ENCODE results near the gene PLEKHG4.

The PLEKHG4 gene

GRCh38 chr16:67265834-67266233 is 13.5 kb upstream of the PLEKHG4 start:
- no peak for ATAC-seq
- DNase-seq: no peak

- ATAC-seq: no peak
- no peak for DNase-seq
These were observed 11.2 kb upstream of the PLEKHG4 start for GRCh38 chr16:67268136-67268579.

GRCh38 chr16:67269766-67270165 is 9.6 kb upstream of the PLEKHG4 start:
- DNase-seq (no peak), ATAC-seq (no peak)

- DNase-seq: no peak
These were observed 8.4 kb upstream of the PLEKHG4 start for GRCh38 chr16:67270931-67271338.

DNA sequence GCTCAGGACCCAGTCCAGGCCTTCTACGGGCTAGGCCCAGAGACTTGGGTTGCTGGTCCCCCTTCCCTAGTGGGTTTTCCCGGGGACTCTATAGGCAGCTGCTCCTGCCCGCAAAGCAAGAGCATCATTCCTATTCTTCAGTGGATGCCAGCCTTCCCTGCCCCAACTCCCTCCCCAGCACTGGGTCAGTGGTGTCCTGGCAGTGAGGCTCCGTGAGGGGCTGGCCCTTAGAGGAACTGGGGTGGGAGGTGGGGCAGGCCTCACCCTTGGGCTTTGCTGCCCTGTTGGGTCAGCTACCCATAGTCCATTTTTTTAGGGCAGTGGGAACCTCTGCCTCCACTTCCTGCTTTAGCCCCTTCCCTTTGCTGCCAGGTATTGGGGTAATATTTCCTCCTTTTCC is 7.9 kb upstream of the PLEKHG4 start:
- no peak for DNase-seq
- ATAC-seq: no peak

More at GRCh38 chr16:67270931-67271338, 8.4 kb upstream of the PLEKHG4 start:
- no peak for ATAC-seq

- DNase-seq: no peak
- no peak for ATAC-seq
These were observed 4.0 kb upstream of the PLEKHG4 start for GRCh38 chr16:67275321-67275720.

DNA sequence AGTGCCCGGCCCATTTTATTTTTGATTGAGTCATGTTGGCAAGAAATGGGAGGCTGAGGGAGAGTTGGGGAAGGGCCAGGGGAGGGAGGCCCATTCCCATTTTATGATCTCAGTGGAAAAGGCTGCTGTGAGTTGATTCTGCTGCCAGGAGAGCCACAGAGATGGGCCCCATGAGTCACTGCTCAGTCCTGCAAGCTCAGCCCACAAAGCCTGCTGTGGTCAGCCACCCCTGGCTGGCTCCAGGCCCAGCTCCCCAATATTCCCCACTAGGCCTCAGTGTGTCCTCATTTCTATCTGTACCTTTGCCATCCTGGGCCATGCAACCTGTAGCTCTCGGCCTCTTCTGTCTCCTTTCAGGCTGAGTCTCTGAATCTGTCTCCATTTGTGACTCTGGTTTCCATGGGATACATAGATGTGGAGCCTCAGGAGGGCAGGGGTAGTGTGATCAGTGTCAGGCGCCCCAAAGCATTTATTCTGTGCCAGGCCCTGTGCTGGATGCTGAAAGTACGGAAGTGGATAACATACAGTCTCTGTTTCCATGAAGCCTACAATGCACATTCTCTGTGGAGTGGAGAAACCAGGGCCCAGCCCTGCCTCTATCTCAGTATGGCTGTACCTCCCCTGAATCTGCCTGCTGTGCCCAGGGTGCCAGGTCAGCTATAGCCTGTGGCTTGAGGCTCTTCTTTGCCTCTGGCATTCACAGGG is 1.9 kb upstream of the PLEKHG4 start:
- DNase-seq: peak; percentile 59
- peak; percentile 45 for ATAC-seq

DNA sequence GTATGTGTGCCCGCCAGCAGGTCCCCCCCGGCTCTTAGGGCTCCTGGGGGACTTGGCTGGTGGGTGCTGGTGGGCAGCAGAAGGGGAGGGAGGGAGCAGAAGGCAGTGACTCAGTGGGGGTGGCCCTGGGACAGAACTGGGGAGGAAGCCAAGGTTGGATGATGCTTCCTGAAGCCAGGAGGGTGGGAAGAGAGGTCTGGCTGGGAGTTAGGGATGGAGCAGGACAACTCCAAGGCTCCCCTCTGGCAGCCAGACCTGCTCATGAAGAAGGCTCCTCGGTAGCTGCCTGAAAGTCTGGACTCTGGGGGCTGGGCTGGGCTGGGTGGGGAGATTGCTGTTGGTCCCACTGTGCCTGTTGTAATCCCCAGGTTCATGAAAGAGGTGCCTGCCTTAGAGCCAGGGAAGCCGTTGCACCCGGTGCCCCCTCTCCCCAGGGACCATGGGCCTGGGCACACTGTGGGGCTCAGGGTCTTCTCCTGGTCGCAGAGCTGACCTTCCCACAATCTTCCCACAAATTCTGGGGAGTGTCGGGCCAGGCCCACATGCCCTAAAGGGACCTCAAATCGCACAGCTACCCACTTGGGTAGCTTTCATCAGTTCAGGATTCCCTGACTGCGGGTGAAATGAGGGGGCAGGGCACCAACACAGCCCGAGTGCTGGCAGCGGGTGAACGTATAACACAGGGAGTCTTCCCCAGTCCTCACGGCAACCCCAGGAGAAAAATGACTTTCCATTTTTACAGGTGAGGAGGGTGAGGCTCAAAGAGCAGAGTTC is 1.1 kb upstream of the PLEKHG4 start:
- DNase-seq (peak; percentile 24), ATAC-seq (peak; percentile 0)

DNA sequence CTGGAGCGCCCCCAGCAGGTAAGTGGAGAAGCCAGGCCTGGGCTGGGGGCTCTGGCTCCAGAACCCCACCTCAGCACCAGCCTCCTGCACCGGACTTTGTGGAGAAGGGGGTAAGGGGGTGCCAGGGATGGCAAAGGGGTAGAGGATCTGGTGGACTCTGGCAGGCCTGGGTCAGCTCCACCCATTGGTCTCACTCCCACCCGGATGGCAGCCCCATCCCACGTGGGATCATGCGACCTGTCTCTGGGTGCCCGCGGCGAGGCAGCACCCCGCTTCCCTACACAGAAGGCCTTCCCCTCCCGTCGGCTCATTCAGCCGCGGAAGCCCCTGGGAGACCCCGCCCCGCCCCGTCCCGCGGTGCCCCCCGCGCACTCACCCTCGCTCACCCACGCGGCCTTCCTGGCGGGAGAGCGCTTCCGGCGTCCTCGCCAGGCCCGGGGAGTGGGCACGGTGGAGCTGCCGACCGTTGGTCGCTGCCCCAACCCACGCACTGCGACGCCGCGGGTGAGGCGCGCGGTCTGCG is 498 bp upstream of the PLEKHG4 start:
- ATAC-seq: peak; percentile 60
- DNase-seq: no peak

DNA sequence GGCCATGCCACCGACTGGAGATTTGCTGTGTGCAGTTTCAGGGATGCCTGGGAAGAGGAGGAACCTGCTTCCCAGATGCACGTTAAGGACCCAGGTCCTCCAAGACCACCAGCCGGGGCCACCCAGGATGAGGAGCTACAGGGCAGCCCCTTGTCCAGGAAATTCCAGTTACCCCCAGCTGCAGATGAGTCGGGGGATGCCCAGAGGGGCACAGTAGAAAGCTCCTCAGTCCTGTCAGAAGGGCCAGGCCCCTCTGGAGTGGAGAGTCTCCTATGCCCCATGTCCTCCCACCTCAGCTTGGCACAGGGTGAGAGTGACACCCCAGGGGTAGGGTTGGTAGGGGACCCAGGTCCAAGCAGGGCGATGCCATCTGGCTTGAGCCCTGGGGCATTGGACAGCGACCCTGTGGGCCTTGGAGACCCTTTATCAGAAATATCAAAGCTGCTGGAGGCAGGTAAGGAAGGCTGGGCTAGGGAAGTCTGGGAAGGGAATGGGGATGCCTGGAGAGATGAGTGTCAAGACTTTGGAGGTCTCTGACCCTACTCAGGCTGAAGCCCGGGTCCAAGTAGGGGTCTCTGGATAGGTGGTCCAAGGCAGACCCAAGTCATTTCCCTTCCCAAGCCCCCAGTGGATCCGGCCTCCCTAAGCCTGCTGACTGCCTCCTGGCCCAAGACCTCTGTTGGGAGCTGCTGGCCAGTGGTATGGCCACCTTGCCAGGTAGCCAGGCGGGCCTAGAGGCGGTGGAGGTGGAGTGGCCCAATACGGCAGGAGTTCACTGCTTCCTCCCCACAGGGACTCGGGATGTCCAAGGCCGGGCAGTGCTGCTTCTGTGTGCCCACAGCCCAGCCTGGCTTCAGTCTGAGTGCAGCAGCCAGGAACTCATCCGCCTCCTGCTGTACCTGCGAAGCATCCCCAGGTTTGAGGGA is 1.0 kb downstream of the PLEKHG4 start:
- DNase-seq (no peak), ATAC-seq (no peak)

GRCh38 chr16:67281536-67282446 is 2.5 kb downstream of the PLEKHG4 start:
- DNase-seq: no peak
- no peak for ATAC-seq

DNA sequence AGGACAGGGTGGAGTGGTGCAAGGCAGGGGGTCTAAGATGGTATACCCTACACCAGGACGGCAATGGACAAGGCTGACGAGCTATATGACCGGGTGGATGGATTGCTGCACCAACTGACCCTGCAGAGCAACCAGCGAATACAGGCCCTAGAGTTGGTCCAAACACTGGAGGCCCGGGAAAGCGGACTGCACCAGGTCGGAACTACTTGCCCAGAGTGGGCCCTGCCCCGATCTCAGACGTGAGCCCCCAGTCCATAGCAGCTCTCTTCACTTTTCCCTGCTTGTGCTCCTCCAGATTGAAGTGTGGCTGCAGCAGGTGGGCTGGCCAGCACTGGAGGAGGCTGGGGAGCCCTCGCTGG is 3.1 kb downstream of the PLEKHG4 start:
- ATAC-seq: no peak
- no peak for DNase-seq

GRCh38 chr16:67283039-67283825 is 3.9 kb downstream of the PLEKHG4 start:
- no peak for ATAC-seq
- no peak for DNase-seq

GRCh38 chr16:67283826-67284555 is 4.7 kb downstream of the PLEKHG4 start:
- no peak for ATAC-seq
- DNase-seq: no peak

DNA sequence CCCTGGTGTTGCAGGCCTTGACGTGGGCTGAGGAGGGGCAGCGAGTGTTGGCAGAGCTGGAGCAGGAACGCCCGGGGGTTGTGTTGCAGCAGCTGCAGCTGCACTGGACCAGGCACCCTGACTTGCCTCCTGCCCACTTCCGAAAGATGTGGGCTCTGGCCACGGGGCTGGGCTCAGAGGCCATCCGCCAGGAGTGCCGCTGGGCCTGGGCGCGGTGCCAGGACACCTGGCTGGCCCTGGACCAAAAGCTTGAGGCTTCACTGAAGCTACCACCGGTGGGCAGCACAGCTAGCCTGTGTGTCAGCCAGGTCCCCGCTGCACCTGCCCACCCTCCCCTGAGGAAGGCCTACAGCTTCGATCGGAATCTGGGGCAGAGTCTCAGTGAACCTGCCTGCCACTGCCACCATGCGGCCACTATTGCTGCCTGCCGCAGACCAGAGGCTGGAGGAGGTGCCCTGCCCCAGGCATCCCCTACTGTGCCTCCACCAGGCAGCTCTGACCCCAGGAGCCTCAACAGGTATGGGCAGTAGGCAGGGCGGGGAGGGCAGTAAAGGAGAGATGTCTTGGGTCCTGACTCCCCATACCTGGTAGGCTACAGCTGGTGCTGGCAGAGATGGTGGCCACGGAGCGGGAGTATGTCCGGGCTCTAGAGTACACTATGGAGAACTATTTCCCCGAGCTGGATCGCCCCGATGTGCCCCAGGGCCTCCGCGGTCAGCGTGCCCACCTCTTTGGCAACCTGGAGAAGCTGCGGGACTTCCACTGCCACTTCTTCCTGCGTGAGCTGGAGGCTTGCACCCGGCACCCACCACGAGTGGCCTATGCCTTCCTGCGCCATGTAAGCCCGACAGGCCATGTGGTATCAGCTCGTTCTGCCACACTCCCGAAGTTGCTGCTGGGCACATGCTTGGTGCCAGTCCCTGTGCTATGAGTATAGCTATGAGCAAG is 5.6 kb downstream of the PLEKHG4 start:
- no peak for ATAC-seq
- DNase-seq: no peak

DNA sequence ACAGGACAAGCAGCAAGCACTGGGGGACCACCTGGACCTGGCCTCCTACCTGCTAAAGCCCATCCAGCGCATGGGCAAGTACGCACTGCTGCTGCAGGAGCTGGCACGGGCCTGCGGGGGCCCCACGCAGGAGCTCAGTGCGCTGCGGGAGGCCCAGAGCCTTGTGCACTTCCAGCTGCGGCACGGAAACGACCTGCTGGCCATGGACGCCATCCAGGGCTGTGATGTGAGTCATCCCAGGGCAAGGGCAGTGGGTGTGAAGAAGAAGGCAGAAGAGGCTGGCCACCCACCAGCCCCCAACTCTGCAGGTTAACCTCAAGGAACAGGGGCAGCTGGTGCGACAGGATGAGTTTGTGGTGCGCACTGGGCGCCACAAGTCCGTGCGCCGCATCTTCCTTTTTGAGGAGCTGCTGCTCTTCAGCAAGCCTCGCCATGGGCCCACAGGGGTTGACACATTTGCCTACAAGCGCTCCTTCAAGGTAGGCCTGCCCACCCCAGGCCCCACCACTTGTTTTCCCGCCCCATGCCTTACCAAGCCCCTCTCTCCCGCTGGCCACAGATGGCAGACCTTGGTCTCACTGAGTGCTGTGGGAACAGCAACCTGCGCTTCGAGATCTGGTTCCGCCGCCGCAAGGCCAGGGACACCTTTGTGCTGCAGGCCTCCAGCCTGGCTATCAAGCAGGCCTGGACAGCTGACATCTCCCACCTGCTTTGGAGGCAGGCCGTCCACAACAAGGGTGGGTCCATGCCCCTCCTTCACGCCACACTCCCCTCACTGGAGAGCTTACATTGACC is 7.3 kb downstream of the PLEKHG4 start:
- no peak for DNase-seq
- no peak for ATAC-seq

- DNase-seq: no peak
- ATAC-seq: no peak
These were observed 8.6 kb downstream of the PLEKHG4 start for GRCh38 chr16:67287960-67288359.

GRCh38 chr16:67291461-67291860 is 12.1 kb downstream of the PLEKHG4 start:
- no peak for DNase-seq
- no peak for ATAC-seq

Measured in stimulated activated naive CD8-positive, alpha-beta T cell treated with anti-CD3 and anti-CD28 coated beads, Interleukin-15, Interleukin-2, amounts not matched to agents 100 U/mL and 50 U/mL, for 24 hours (primary cell).